ENCODE data around the gene PTN.

PTN gene

DNA sequence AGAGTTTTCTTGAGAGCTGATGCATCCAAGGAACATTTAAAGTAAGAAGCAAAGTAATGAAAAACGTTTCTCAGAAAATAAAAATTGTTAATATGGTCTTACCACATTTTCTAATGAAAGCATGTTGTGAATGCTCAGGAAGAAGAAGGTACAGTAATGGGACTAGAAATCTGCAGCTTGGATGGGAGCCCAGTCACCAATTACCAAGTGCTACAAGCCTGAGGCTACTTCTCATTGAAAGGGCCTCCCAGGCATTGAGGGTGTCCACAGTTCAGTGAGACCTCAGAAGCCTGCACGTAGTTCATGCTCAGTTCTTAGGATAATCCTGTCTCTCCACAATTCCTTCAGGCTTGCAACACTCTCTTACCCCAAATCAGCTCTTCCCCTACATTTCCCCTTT lies 17.6 kb downstream of the PTN start:
- H3K4me3 ChIP-seq (ENCODE audit: low read depth, low read length), result no peak overlapping the region
- TF ChIP-seq, protein P1, sequence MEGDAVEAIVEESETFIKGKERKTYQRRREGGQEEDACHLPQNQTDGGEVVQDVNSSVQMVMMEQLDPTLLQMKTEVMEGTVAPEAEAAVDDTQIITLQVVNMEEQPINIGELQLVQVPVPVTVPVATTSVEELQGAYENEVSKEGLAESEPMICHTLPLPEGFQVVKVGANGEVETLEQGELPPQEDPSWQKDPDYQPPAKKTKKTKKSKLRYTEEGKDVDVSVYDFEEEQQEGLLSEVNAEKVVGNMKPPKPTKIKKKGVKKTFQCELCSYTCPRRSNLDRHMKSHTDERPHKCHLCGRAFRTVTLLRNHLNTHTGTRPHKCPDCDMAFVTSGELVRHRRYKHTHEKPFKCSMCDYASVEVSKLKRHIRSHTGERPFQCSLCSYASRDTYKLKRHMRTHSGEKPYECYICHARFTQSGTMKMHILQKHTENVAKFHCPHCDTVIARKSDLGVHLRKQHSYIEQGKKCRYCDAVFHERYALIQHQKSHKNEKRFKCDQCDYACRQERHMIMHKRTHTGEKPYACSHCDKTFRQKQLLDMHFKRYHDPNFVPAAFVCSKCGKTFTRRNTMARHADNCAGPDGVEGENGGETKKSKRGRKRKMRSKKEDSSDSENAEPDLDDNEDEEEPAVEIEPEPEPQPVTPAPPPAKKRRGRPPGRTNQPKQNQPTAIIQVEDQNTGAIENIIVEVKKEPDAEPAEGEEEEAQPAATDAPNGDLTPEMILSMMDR (IDR thresholded peaks at IDR 0.05; ENCODE audit: low read depth, low read length), result no peak

DNA sequence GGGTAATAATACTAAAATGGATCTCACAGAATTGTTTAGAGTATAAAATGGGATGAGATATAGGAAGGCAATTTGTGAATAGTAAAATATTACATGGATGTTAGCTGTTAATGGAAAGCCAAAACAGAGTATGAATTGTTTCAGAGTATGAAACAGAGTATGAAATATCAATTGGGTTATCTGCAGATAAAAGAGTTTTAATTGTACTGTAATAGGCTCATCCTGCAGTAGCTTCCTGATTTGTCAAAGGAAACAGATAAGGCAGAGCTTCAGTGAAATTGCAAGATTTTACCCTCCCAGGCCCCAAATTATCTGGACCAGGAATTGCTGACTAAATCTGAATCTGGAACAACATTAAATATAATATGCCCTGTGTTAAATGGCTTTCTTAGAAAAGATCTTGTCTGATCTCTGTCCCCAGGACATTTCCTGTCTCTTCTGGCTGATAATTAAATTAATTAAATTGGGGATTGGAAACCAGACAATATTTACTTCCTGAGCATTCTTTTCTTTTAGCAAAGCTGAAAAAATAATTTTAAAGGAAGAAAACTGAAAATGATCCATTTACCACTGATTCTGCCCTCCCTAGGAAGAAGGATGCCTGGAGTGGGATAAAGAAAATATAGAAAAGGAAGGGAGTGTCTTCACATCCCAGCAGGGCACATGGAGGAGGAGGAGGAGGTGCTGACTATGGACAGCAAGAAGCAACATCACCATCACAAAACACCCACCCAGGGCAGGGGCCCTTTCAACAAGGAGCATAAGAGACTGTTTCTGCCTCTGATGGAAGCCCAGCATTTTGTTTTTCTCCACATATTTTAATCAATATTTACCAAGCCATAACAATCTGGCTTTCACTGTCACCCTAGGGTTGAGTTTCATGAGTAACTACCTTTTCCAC lies 18.5 kb downstream of the PTN start:
- TF ChIP-seq, protein P1 (IDR thresholded peaks at IDR 0.05; ENCODE audit: low read depth, low read length), result no peak
- no peak overlapping the region for H3K4me3 ChIP-seq (ENCODE audit: low read depth, low read length)

DNA sequence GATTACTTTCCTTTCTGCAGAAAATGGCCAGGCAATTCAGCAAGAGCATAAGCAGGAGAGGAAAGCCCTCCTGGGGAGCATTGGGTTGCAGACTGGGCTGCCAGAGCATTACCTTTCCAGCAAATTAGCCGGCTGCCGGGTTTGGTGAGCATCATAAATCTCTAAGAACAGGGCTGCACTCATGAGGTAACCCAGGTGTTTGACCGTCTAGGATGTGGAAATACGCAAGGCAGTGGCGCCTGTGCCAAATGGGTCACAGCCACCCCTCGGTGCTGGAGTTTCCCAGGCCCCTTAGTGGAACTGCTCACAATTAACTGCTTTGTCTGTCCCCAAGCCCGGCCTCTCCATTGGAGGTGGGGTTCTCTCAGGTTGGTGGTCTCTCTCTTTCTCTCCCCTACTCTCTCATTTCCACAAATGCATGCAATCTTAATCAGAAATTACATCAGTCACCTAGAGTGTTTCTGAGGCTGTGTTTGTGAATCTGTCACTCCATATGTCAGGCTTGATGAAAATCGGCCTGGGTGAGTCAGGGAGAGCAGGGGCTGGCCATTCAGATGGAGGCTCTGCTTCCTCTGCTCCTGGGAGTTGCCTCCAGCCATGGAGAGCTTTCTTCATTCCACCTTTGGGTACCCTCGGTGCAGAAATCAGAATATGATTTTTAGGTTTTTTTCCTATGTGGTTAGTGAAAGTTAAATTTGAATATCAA lies 26.7 kb downstream of the PTN start:
- TF ChIP-seq, protein P1 (IDR thresholded peaks at IDR 0.05; ENCODE audit: low read depth, low read length), result no peak
- no peak overlapping the region for H3K4me3 ChIP-seq (ENCODE audit: low read depth, low read length)

GRCh38 chr7:137313201-137313600 lies 30.3 kb downstream of the PTN start:
- H3K4me3 ChIP-seq (ENCODE audit: low read depth, low read length), result no peak overlapping the region
- TF ChIP-seq, protein P1 (IDR thresholded peaks at IDR 0.05; ENCODE audit: low read depth, low read length), result no peak

DNA sequence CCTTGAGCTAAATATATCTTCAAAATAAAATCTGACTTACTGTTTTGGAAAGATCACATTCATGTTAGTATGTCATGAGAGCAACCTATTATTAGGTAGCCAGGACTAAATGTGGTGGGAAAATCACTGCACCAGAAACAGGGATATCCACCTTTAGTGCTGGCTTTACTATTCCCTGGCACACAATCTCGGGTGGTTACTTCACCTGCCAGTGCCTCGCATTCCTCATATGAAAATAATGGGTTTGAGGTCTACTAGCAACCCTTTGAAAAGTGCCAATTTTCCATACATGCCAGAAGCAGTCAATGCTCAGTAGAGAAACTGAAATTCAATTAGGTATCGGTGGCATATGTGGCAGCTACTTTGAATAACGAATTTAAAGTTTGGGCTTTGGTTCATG lies 36.8 kb downstream of the PTN start:
- TF ChIP-seq, protein P1 (IDR thresholded peaks at IDR 0.05; ENCODE audit: low read depth, low read length), result no peak
- H3K4me3 ChIP-seq (ENCODE audit: low read depth, low read length), result no peak overlapping the region

- no peak overlapping the region for H3K4me3 ChIP-seq (ENCODE audit: low read depth, low read length)
- TF ChIP-seq, protein P1 (IDR thresholded peaks at IDR 0.05; ENCODE audit: low read depth, low read length), result no peak
These were observed 37.5 kb downstream of the PTN start for GRCh38 chr7:137305901-137306621.

Data from WI38 (cell line).